OCI-LY1 (cell line): Measurements from ENCODE around the gene ADAM33.

Experiments
- EZH2 ChIP-seq: fragments of 200-600 bp; sonication (generic), shearing (Covaris generic); IDR thresholded peaks from 2 replicates; pipeline ENCODE4 v1.8.0; 2017; ENCODE audit warnings: borderline replicate concordance, mixed run types, mild to moderate bottlenecking, antibody characterized with exemption, low read length, moderate library complexity, mixed read lengths
- TF ChIP-seq, protein P1 (sequence below): fragments of 200-600 bp; sonication (generic), shearing (Covaris generic); IDR thresholded peaks from 2 replicates; pipeline ENCODE4 v1.5.1; 2017; ENCODE audit warnings: mild to moderate bottlenecking, antibody characterized with exemption, low read length, moderate library complexity, mixed read lengths

DNA sequence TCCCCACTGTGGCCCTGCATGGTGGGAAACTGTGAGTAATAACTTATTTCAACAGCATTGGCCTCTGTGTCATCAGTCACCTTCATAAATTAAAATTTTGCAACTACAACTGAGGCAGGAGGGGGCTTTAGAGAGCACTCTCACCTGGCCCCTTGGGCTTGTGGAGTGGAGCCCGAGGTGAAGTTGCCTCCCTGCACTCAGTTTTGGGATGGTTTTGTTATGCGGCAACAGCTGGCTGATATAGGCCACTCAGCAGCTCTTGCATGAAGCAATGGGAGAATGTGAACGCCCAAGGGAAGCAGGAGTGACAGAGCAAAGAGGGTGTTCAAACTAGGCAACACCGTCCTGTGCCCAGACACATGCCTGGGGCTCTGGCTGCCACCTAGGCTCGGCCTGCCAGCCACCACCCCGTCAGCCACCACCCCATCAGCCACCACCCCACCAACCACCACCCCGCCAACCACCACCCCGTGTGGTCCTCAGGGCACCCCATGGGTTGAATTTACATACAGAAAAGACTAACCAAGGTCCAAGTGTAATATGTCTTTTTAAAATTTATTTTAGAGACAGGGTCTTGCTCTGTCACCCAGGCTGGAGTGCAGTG is 14.3 kb downstream of the ADAM33 start:
- TF ChIP-seq, protein P1, sequence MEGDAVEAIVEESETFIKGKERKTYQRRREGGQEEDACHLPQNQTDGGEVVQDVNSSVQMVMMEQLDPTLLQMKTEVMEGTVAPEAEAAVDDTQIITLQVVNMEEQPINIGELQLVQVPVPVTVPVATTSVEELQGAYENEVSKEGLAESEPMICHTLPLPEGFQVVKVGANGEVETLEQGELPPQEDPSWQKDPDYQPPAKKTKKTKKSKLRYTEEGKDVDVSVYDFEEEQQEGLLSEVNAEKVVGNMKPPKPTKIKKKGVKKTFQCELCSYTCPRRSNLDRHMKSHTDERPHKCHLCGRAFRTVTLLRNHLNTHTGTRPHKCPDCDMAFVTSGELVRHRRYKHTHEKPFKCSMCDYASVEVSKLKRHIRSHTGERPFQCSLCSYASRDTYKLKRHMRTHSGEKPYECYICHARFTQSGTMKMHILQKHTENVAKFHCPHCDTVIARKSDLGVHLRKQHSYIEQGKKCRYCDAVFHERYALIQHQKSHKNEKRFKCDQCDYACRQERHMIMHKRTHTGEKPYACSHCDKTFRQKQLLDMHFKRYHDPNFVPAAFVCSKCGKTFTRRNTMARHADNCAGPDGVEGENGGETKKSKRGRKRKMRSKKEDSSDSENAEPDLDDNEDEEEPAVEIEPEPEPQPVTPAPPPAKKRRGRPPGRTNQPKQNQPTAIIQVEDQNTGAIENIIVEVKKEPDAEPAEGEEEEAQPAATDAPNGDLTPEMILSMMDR: no peak
- no peak for TF ChIP-seq EZH2
